T47D (cell line): ENCODE measurements around the gene AGA.
A peak's percentile ranks its signal among the peaks of the same experiment; 100 is the strongest.

ENCODE experiments used
- DNase-seq, 2 experiments: peaks; one replicate each; pipeline versions ENCODE4 v3.0.0 to v3.0.0-alpha.2; 2011 to 2012; ENCODE audit warnings: low read depth in 1 of 2, low spot score in 1 of 2
- JUND ChIP-seq: IDR thresholded peaks from 2 replicates; pipeline ENCODE4 v1.6.1; 2012; ENCODE audit warnings: low read depth
- in situ Hi-C: cut with HindIII; loops from 2 replicates; pipeline ENCODE4 v1.10.0; 2016; ENCODE audit warnings: low sequenced_read_pairs, low pct_unique_long_range_greater_than_20kb

Gene AGA

GRCh38 chr4:177441803-177442622, at the start of gene AGA:
Gene AGA (minus strand): TSS chr4:177442437. CDS start chr4:177442375, 62 bp downstream.
- in situ Hi-C loops = no loop called here
- peak; percentile 60 to 95 for DNase-seq
- TF ChIP-seq JUND = no peak

DNA sequence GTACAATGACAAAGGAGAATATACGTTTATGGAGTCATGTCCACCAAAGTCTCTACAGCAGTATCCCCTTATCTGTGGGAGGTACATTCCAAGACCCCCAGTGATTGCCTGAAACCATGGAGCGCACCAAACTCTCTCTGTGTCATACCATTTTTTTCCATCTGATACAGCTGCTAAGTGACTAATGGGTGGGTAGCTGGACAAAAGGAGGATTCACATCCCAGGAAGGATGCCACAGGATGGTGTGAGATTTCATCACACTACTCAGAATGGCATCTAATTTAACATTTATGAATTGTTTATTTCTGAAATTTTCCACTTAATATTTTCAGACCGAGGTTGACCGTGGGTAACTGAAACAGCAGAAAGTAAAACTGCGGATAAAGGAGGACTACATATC, 49.8 kb upstream of the AGA start:
- no peak for DNase-seq
- no peak for TF ChIP-seq JUND
- in situ Hi-C loops = no loop called here

DNA sequence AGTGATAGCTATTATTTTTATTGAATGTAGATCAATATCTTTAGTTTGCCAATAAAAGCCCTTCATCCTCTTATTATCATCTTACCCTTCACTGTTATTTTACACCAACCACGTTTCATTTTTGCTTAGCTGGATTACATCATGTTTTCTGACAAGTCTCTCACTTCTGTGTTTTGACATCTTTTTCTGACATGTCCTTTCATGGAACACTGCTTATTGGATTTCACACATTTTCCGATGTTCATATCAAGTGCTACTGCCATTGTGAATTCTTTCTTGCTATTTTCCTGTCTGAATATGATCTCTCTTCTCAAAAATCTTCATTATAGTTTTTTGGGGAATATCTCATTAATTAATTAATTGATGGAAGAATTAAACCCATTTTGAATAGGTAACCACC, 48.5 kb upstream of the AGA start:
- in situ Hi-C loops = no loop called here
- no peak for TF ChIP-seq JUND
- DNase-seq = no peak

DNA sequence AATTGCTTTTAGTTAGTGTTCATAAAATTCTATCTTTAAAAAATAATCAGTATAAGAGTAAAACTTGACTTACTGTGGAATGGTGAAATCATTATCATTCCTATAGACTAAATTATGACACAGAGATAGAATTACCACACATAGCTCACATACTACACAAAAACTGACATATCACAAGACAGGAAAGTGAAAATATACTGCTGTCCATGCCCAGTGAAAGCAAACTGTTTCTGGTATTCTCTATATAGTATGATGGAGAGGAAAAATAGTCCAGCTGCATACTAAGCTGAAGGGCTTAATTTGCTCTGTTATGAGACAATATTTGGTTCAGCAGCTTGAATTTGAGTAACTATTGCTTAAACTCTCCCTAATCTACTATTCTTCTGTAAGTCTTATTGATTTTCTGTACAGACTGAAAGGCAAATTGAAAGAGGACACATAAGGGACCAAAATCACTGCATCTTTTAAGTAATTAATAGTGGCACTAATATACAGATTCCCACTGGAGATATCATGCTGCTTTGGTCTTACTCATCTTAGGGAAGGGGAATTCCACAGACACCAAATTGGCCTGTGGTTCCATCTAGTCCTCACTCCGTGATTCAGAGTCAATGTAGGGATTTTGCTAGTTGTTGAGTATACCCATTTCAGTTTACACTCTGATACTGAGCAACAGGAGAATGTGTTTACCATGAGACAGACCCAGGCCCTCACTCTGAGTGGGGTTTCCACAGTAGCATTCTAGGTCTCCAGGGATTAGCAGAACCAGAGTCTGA, 47.4 kb upstream of the AGA start:
- no peak for TF ChIP-seq JUND
- in situ Hi-C loops = no loop called here
- no peak for DNase-seq

DNA sequence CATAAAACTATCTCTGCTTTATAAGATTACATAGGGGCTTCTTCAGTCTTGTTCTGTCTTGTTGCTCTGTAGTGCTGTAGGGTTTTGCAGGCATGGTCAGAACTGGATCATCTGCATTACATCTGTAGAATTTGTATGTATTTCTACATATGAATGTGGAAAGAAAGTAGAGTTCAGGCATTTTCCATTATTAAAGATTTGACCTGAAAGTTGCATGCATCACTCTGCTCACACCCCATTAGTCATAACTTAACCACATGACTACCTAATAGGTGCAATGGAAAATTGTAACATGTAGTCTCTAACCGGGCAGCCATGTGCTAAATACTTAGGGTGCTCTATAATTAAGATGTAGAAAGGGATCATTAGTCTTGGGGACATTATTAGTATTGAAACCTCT, 45.7 kb upstream of the AGA start:
- no peak for TF ChIP-seq JUND
- no peak for DNase-seq
- in situ Hi-C loops = no loop called here

GRCh38 chr4:177485528-177485927, 43.3 kb upstream of the AGA start:
- no peak for DNase-seq
- in situ Hi-C loops = no loop called here
- no peak for TF ChIP-seq JUND

GRCh38 chr4:177484613-177485021, 42.4 kb upstream of the AGA start:
- in situ Hi-C loops = no loop called here
- TF ChIP-seq JUND = no peak
- DNase-seq = no peak

- no peak for TF ChIP-seq JUND
- in situ Hi-C loops = no loop called here
- no peak for DNase-seq
Measured at GRCh38 chr4:177483760-177484159, 41.5 kb upstream of the AGA start.

- TF ChIP-seq JUND = no peak
- in situ Hi-C loops = no loop called here
- no peak for DNase-seq
Measured at GRCh38 chr4:177483271-177483670, 41.0 kb upstream of the AGA start.

- in situ Hi-C loops = no loop called here
Measured at GRCh38 chr4:177482367-177482766, 40.1 kb upstream of the AGA start.

GRCh38 chr4:177480795-177481194, 38.6 kb upstream of the AGA start:
- no peak for DNase-seq
- no peak for TF ChIP-seq JUND
- in situ Hi-C loops = no loop called here

More at GRCh38 chr4:177482367-177482766, 40.1 kb upstream of the AGA start:
- TF ChIP-seq JUND = no peak
- DNase-seq = no peak

GRCh38 chr4:177479063-177479462, 36.8 kb upstream of the AGA start:
- in situ Hi-C loops = no loop called here
- no peak for DNase-seq
- TF ChIP-seq JUND = no peak

DNA sequence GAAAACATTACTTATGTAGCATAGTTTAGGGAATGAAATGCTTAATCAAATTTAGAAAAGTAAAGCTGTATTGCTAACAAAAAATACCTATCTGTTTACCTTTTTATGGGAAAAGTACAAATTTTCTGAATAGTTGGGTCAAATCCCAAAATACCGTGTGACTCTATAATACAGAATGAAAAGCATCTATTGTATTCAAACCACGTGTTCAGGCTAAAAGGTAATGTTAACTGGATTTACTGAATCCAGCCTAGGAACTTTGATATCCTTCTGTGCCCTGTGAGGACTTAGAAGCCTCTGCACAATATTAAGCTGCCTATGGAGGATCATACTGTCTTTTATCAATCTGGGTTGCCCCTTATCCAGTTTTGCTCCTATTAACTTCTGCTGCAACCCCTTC, 36.3 kb upstream of the AGA start:
- TF ChIP-seq JUND = no peak
- no peak for DNase-seq
- in situ Hi-C loops = no loop called here
